WTC11 (cell line): ENCODE data around the gene CCL22.

Experiments used
- CREB1 ChIP-seq: sonication (generic); formaldehyde crosslinking; IDR thresholded peaks from 2 replicates; pipeline ENCODE4 v1.8.0; 2023; ENCODE audit warnings: mild to moderate bottlenecking, missing genetic modification reagents
- CTCF ChIP-seq: fragments of 200-600 bp; IDR thresholded peaks from 2 replicates; pipeline ENCODE4 v1.8.0; 2022; ENCODE audit warnings: antibody characterized with exemption
- E2F1 ChIP-seq: sonication (generic); formaldehyde crosslinking; IDR thresholded peaks from 2 replicates; pipeline ENCODE4 v1.8.0; 2022; ENCODE audit warnings: mild to moderate bottlenecking, missing genetic modification reagents
- ESRRA ChIP-seq: sonication (generic); formaldehyde crosslinking; IDR thresholded peaks from 2 replicates; pipeline ENCODE4 v1.8.1; 2022; ENCODE audit warnings: mild to moderate bottlenecking, missing genetic modification reagents, borderline replicate concordance
- ETV6 ChIP-seq: sonication (generic); formaldehyde crosslinking; IDR thresholded peaks from 2 replicates; pipeline ENCODE4 v1.8.1; 2022; ENCODE audit warnings: mild to moderate bottlenecking, missing genetic modification reagents
- FOXJ3 ChIP-seq: sonication (generic); formaldehyde crosslinking; IDR thresholded peaks from 2 replicates; pipeline ENCODE4 v1.9.0; 2021; ENCODE audit warnings: missing genetic modification reagents, mild to moderate bottlenecking, borderline replicate concordance
- FOXK1 ChIP-seq: sonication (generic); formaldehyde crosslinking; IDR thresholded peaks from 2 replicates; pipeline ENCODE4 v1.8.0; 2022; ENCODE audit warnings: mild to moderate bottlenecking, moderate library complexity, missing genetic modification reagents
- JAZF1 ChIP-seq: fragments of 250-450 bp; sonication (Bioruptor Pico); IDR thresholded peaks from 2 replicates; pipeline ENCODE4 v1.9.0; 2021; ENCODE audit warnings: moderate library complexity, mild to moderate bottlenecking, inconsistent platforms
- KAT7 ChIP-seq: sonication (generic); formaldehyde crosslinking; IDR thresholded peaks from 2 replicates; pipeline ENCODE4 v1.8.1; 2023; ENCODE audit warnings: missing genetic modification reagents, mild to moderate bottlenecking, borderline replicate concordance
- MAX ChIP-seq: sonication (generic); formaldehyde crosslinking; IDR thresholded peaks from 2 replicates; pipeline ENCODE4 v1.8.0; 2022; ENCODE audit warnings: mild to moderate bottlenecking, missing genetic modification reagents
- NFE2L1 ChIP-seq: sonication (generic); formaldehyde crosslinking; IDR thresholded peaks from 2 replicates; pipeline ENCODE4 v1.8.1; 2023; ENCODE audit warnings: missing genetic modification reagents
- SMAD3 ChIP-seq: sonication (generic); formaldehyde crosslinking; IDR thresholded peaks from 2 replicates; pipeline ENCODE4 v1.8.0; 2022; ENCODE audit warnings: missing genetic modification reagents, mild to moderate bottlenecking, borderline replicate concordance
- SP1 ChIP-seq: sonication (generic); formaldehyde crosslinking; conservative IDR thresholded peaks from 2 replicates; pipeline ENCODE4 v1.8.1; 2022; ENCODE audit warnings: missing genetic modification reagents
- ZNF138 ChIP-seq: sonication (generic); formaldehyde crosslinking; conservative IDR thresholded peaks from 2 replicates; pipeline ENCODE4 v1.8.1; 2022; ENCODE audit warnings: mild to moderate bottlenecking, moderate library complexity, missing genetic modification reagents

- no peak for TF ChIP-seq CTCF
- no peak for TF ChIP-seq KAT7 (CRISPR knock-in tag)
- TF ChIP-seq CREB1 (CRISPR knock-in tag), result no peak
- TF ChIP-seq FOXJ3 (CRISPR knock-in tag), result no peak
- no peak for TF ChIP-seq SMAD3 (CRISPR knock-in tag)
- no peak for TF ChIP-seq ZNF138 (CRISPR knock-in tag)
- no peak for TF ChIP-seq SP1 (CRISPR knock-in tag)
- TF ChIP-seq ESRRA (CRISPR knock-in tag), result no peak
- TF ChIP-seq JAZF1 (CRISPR knock-in tag), result no peak
- no peak for TF ChIP-seq NFE2L1
- TF ChIP-seq ETV6 (CRISPR knock-in tag), result no peak
- no peak for TF ChIP-seq E2F1 (CRISPR knock-in tag)
- TF ChIP-seq FOXK1, result no peak
- TF ChIP-seq MAX (CRISPR knock-in tag), result no peak
These were observed 28.8 kb upstream of the CCL22 start for GRCh38 chr16:57329718-57330327.
